Measurements from ENCODE around the gene MPDZ.

GRCh38 chr9:13318027-13318426 lies 38.5 kb upstream of the MPDZ start:
- no peak for TF ChIP-seq CTCF (IDR thresholded peaks at IDR 0.05)
- TF ChIP-seq POLR2A (IDR thresholded peaks at IDR 0.05; ENCODE audit: low read depth), result no peak
- no peak for TF ChIP-seq EP300 (IDR thresholded peaks at IDR 0.05)
- TF ChIP-seq POLR2AphosphoS5 (IDR thresholded peaks at IDR 0.05), result no peak

Data from esophagus muscularis mucosa (tissue), 4 donors.